GM12873 (cell line): ENCODE data around the gene ZBTB7C.

ENCODE experiments used
- TF ChIP-seq, protein P1 (sequence below): IDR thresholded peaks from 2 replicates; pipeline ENCODE4 v1.5.1; 2012; ENCODE audit warnings: low read depth, mild to moderate bottlenecking, moderate library complexity, low read length, control low read depth; ENCODE audit not compliant: insufficient read depth; ENCODE audit errors: missing control alignments

Gene ZBTB7C

GRCh38 chr18:47984991-47985390, 424.2 kb downstream of the ZBTB7C start:
- TF ChIP-seq, protein P1, sequence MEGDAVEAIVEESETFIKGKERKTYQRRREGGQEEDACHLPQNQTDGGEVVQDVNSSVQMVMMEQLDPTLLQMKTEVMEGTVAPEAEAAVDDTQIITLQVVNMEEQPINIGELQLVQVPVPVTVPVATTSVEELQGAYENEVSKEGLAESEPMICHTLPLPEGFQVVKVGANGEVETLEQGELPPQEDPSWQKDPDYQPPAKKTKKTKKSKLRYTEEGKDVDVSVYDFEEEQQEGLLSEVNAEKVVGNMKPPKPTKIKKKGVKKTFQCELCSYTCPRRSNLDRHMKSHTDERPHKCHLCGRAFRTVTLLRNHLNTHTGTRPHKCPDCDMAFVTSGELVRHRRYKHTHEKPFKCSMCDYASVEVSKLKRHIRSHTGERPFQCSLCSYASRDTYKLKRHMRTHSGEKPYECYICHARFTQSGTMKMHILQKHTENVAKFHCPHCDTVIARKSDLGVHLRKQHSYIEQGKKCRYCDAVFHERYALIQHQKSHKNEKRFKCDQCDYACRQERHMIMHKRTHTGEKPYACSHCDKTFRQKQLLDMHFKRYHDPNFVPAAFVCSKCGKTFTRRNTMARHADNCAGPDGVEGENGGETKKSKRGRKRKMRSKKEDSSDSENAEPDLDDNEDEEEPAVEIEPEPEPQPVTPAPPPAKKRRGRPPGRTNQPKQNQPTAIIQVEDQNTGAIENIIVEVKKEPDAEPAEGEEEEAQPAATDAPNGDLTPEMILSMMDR, result no peak

DNA sequence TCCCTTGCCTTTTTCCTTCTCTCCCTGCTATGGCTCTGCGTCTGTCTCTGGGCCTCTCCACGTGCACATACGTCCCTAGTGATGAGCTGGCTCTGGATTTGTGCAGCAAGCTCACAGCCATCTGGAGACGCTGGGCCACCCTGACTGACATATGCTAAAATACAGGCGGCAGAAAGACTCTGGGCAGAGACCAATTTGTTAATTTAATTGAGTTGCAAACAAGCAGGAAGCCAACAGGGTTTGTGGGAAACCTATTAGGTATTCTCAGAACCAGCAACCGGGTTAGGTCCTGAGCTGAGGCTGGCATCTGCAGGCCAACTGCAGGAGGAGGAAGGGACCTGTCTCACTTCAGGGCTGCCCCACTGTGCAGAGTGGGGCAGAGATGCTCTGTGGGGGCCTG, 425.2 kb downstream of the ZBTB7C start:
- TF ChIP-seq, protein P1, result no peak

GRCh38 chr18:47983055-47983454, 426.1 kb downstream of the ZBTB7C start:
- TF ChIP-seq, protein P1, result no peak

DNA sequence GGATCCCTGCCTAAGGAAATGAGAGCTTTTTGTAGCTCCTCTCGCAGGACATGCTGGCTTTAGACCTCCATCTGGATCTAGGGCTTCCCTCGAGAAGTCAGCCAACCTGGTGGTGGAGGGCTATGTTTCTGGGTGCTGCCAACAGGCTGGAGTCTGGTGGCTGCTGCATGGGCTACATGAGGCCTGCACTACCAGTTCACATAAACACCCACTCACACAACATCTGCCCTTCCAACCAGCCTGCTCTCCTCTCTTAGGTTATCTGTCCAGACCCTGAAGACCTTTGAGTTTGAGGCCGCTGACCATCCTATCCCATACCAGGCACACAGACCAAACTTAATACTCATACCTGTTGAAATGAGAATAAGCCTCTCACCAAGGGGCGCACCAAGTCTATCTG, 427.4 kb downstream of the ZBTB7C start:
- TF ChIP-seq, protein P1, result no peak

DNA sequence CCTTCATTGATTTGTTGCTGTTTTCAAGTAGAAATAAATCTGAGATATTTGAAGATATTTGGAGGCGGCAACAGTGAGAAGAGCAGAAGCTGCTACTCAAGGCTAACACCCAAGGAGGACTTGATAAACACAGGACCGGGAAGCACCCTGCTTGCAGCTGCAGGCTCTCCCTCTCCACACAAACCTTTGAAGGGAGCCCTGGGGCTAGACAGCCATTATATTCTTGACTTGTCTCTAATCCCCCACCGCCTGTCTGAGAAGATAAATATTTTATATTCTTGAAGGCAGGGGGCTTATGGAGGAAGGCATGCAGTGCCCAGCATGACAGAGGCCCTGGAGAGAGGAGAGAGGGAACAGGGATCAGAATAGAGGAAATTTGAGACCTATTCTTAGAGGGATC, 427.9 kb downstream of the ZBTB7C start:
- TF ChIP-seq, protein P1, result no peak

GRCh38 chr18:47979611-47980200, 429.5 kb downstream of the ZBTB7C start:
- TF ChIP-seq, protein P1, result no peak

DNA sequence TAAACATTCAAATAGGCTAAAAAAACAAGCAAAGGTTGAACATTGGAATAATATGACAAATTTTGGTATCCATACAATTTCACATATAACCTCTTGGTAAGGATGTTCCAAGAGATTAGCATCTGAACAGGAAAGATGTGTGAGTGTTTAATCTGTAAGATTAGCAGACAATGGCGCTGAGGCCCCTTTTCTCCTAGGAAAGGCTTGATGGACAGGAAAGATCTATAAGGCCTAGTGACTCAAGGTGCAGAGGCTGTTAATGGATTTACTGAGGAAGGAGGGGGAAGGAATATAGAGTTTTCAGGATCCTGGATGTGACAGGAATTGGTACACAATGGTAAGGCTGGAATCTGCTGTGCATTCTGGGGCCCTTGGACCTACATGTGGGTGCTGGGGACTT, 430.6 kb downstream of the ZBTB7C start:
- TF ChIP-seq, protein P1, result no peak
